Smooth muscle cell (in vitro differentiated cells): ENCODE results near the gene SMARCE1. TPM values are rescaled to one million over a fixed set of nuclear protein-coding genes. Genes with fewer than 3 reads are reported as not detected.

Experiments used
- DNase-seq: peaks from one replicate; lab custom pipeline; 2025; ENCODE audit not compliant: unreplicated experiment; lab: John Stamatoyannopoulos, UW
- H2AFZ ChIP-seq: fragments of 200-600 bp; sonication (generic); 2 replicates; pipeline ENCODE4 v1.6.0; 2016; ENCODE audit warnings: antibody characterized with exemption, low read depth, mild to moderate bottlenecking
- H3F3A ChIP-seq: fragments of 200-600 bp; sonication (generic); 2 replicates; pipeline ENCODE4 v1.6.0; 2017; ENCODE audit warnings: antibody characterized with exemption, low read depth
- H3K27ac ChIP-seq: fragments of 200-600 bp; sonication (generic); 2 replicates; pipeline ENCODE4 v1.5.1; 2016; ENCODE audit warnings: low read depth, mild to moderate bottlenecking
- H3K27me3 ChIP-seq: fragments of 200-600 bp; sonication (generic); 2 replicates; pipeline ENCODE4 v1.6.1; 2016; ENCODE audit warnings: low read depth, mild to moderate bottlenecking
- H3K36me3 ChIP-seq: fragments of 200-600 bp; sonication (generic); 2 replicates; pipeline ENCODE4 v1.5.1; 2016; ENCODE audit warnings: low read depth
- H3K4me1 ChIP-seq: fragments of 200-600 bp; sonication (generic); 2 replicates; pipeline ENCODE4 v1.5.1; 2016; ENCODE audit warnings: low read depth
- H3K4me2 ChIP-seq: fragments of 200-600 bp; sonication (generic); 2 replicates; pipeline ENCODE4 v1.6.0; 2016; ENCODE audit warnings: mild to moderate bottlenecking
- H3K4me3 ChIP-seq: fragments of 200-600 bp; sonication (generic); 2 replicates; pipeline ENCODE4 v1.5.1; 2016; ENCODE audit warnings: mild to moderate bottlenecking
- H3K79me2 ChIP-seq: fragments of 200-600 bp; sonication (generic); 2 replicates; pipeline ENCODE4 v1.6.0; 2016; ENCODE audit warnings: low read depth, mild to moderate bottlenecking
- H3K9ac ChIP-seq: fragments of 200-600 bp; sonication (generic); 2 replicates; pipeline ENCODE4 v1.6.0; 2016; ENCODE audit warnings: low read depth
- H3K9me3 ChIP-seq: fragments of 200-600 bp; sonication (generic); replicated peaks from 2 replicates; pipeline ENCODE4 v1.5.1; 2016; ENCODE audit warnings: low read depth
- H4K20me1 ChIP-seq: fragments of 200-600 bp; sonication (generic); 2 replicates; pipeline ENCODE4 v1.6.0; 2016; ENCODE audit warnings: low read depth
- CTCF ChIP-seq: fragments of 200-600 bp; sonication (generic); IDR thresholded peaks from 2 replicates; pipeline ENCODE4 v1.5.1; 2017; ENCODE audit warnings: borderline replicate concordance, mild to moderate bottlenecking, antibody characterized with exemption; ENCODE audit not compliant: insufficient read depth, poor library complexity, severe bottlenecking
- WGBS: methylation state at CpG from one replicate; pipeline ENCODE4 v1.1.7; 2016; ENCODE audit warnings: low lambda C conversion rate; 5-methylcytosine and 5-hydroxymethylcytosine counted together
- polyA plus RNA-seq: library from polyadenylated mRNA; unstranded; fragments of >200 nt; fragmentation: Nextera tagmentation; extraction: Ambion mirVana; gene quantifications from 2 replicates; pipeline ENCODE4 v1.2.1, GENCODE V29; 2016
- total RNA-seq: library from RNA; depleted of rRNA; stranded (reverse); fragments of >200 nt; gene quantifications from 2 replicates; pipeline ENCODE4 v1.2.3, GENCODE V29; 2014

The SMARCE1 gene
- total and polyA plus RNA-seq, 2 experiments from 2014 or later: 87.5 to 115 TPM

GRCh38 chr17:40614431-40615067 is 33.1 kb downstream of the SMARCE1 start:
- H3F3A ChIP-seq: no peaks in the 10 kb centered on the region
- H4K20me1 ChIP-seq: no peaks in the 10 kb centered on the region
- WGBS: 88% methylated on average over 13 of the region's 13 CpGs
- H3K9me3 ChIP-seq: no peaks in the 10 kb centered on the region
- TF ChIP-seq CTCF: no peak
- no peak overlapping the region for H2AFZ ChIP-seq
- no peak overlapping the region for H3K9ac ChIP-seq
- no peaks in the 10 kb centered on the region for H3K36me3 ChIP-seq
- H3K79me2 ChIP-seq: no peaks in the 10 kb centered on the region
- no peak overlapping the region for H3K27ac ChIP-seq
- H3K4me2 ChIP-seq: no peak overlapping the region
- no peak overlapping the region for H3K4me3 ChIP-seq
- DNase-seq: no peak
- H3K4me1 ChIP-seq: no peaks in the 10 kb centered on the region
- peaks cover 3% of the 10 kb centered on the region for H3K27me3 ChIP-seq

- H3K79me2 ChIP-seq: no peaks in the 10 kb centered on the region
- 90% methylated on average over 5 of the region's 5 CpGs for WGBS
- H2AFZ ChIP-seq: no peak overlapping the region
- no peak for DNase-seq
- TF ChIP-seq CTCF: no peak
- H3K4me3 ChIP-seq: no peak overlapping the region
- no peak overlapping the region for H3K4me2 ChIP-seq
- H3K4me1 ChIP-seq: no peaks in the 10 kb centered on the region
- no peak overlapping the region for H3K27ac ChIP-seq
- no peaks in the 10 kb centered on the region for H3F3A ChIP-seq
- no peaks in the 10 kb centered on the region for H4K20me1 ChIP-seq
- no peak overlapping the region for H3K9ac ChIP-seq
- H3K27me3 ChIP-seq: peaks cover 3% of the 10 kb centered on the region
- H3K36me3 ChIP-seq: no peaks in the 10 kb centered on the region
- H3K9me3 ChIP-seq: no peaks in the 10 kb centered on the region
These were observed 34.0 kb downstream of the SMARCE1 start for GRCh38 chr17:40613467-40614154.

- no peaks in the 10 kb centered on the region for H3F3A ChIP-seq
- H3K4me3 ChIP-seq: no peak overlapping the region
- no peak for TF ChIP-seq CTCF
- DNase-seq: no peak
- H2AFZ ChIP-seq: no peak overlapping the region
- H3K4me1 ChIP-seq: no peaks in the 10 kb centered on the region
- H3K79me2 ChIP-seq: no peaks in the 10 kb centered on the region
- 85% methylated on average over 11 of the region's 11 CpGs for WGBS
- no peaks in the 10 kb centered on the region for H3K9me3 ChIP-seq
- H3K27me3 ChIP-seq: no peaks in the 10 kb centered on the region
- no peak overlapping the region for H3K4me2 ChIP-seq
- H3K27ac ChIP-seq: no peak overlapping the region
- H3K36me3 ChIP-seq: no peaks in the 10 kb centered on the region
- H3K9ac ChIP-seq: no peak overlapping the region
- no peaks in the 10 kb centered on the region for H4K20me1 ChIP-seq
These were observed 34.9 kb downstream of the SMARCE1 start for GRCh38 chr17:40612599-40613244.
